ENCODE measurements around the gene VPS52.
A peak's percentile ranks its signal among the peaks of the same experiment; 100 is the strongest.

VPS52 gene, protein sequence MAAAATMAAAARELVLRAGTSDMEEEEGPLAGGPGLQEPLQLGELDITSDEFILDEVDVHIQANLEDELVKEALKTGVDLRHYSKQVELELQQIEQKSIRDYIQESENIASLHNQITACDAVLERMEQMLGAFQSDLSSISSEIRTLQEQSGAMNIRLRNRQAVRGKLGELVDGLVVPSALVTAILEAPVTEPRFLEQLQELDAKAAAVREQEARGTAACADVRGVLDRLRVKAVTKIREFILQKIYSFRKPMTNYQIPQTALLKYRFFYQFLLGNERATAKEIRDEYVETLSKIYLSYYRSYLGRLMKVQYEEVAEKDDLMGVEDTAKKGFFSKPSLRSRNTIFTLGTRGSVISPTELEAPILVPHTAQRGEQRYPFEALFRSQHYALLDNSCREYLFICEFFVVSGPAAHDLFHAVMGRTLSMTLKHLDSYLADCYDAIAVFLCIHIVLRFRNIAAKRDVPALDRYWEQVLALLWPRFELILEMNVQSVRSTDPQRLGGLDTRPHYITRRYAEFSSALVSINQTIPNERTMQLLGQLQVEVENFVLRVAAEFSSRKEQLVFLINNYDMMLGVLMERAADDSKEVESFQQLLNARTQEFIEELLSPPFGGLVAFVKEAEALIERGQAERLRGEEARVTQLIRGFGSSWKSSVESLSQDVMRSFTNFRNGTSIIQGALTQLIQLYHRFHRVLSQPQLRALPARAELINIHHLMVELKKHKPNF

DNA sequence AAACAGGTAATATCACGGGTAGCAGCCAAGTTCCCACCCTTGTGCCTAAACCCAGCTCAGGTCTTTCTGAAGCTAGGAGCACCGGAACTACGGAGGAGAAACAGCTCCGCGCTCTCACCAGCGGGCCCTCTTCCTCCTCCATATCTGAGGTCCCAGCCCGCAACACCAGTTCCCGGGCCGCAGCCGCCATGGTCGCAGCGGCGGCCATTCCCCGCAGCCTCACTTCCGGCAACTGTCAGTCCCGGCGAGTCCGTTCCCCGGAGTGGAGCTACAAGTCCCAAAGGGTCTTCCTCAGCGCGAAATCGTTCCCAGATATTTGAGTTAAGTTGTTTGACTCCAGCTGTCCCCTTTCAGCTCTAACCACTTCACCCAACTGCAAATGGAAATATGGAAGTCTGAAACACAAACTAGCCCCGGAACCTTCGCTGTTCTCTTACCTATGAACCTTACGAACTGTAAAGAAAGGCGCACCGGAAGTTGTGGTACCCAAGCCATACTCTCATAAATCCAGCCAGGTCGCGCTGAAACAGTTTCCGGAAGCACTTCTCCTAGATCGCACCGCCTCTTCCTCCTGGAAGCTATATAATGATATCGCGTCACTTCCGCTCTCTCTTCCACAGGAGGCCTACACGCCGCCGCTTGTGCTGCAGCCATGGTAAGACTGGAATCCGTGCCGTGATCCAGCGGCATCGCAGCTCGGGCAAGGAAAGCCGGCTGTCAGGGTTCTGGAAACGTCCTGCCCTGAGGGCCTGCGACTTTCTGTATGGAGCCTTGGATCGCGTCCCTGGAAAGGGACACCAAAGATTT, at the start of gene VPS52, which contains the start of gene RPS18:
Gene VPS52 (minus strand): TSS at position 409 of the 807 bp plus-strand sequence. CDS start 201 bp downstream, at position 208.
Gene RPS18 (plus strand): TSS at position 608 of the 807 bp plus-strand sequence. CDS start 45 bp downstream, at position 653.
- Mint-ChIP-seq H3K4me3 (peak within 1 kb of the TSS; percentile 96), H3K27me3 (no peaks in the 10 kb centered on the region), H3K36me3 (peaks cover 42% of the 10 kb centered on the region), H3K4me1 (peaks cover 49% of the 10 kb centered on the region), H3K9me3 (no peaks in the 10 kb centered on the region), H3K27ac (peak within 1 kb of the TSS; percentile 99)

- peak overlapping the region; percentile 87 for H3K27ac Mint-ChIP-seq
- peaks cover 73% of the 10 kb centered on the region for H3K4me1 Mint-ChIP-seq
- no peaks in the 10 kb centered on the region for H3K27me3 Mint-ChIP-seq
- H3K9me3 Mint-ChIP-seq, result no peaks in the 10 kb centered on the region
- H3K36me3 Mint-ChIP-seq, result peaks cover 22% of the 10 kb centered on the region
- H3K4me3 Mint-ChIP-seq, result peak overlapping the region; percentile 95
Measured at GRCh38 chr6:33321227-33321626, 49.6 kb upstream of the VPS52 start.

GRCh38 chr6:33320315-33321181, 48.9 kb upstream of the VPS52 start:
- Mint-ChIP-seq H3K27me3 (no peaks in the 10 kb centered on the region), H3K4me3 (peak overlapping the region; percentile 95), H3K27ac (no peak overlapping the region), H3K36me3 (peaks cover 22% of the 10 kb centered on the region), H3K9me3 (no peaks in the 10 kb centered on the region), H3K4me1 (peaks cover 80% of the 10 kb centered on the region)

- H3K4me3 Mint-ChIP-seq, result peak overlapping the region; percentile 95
- H3K36me3 Mint-ChIP-seq, result peaks cover 22% of the 10 kb centered on the region
- H3K27me3 Mint-ChIP-seq, result no peaks in the 10 kb centered on the region
- peak overlapping the region; percentile 26 for H3K27ac Mint-ChIP-seq
- no peaks in the 10 kb centered on the region for H3K9me3 Mint-ChIP-seq
- peaks cover 86% of the 10 kb centered on the region for H3K4me1 Mint-ChIP-seq
Measured at GRCh38 chr6:33319939-33320314, 48.3 kb upstream of the VPS52 start.

- Mint-ChIP-seq H3K27me3 (no peaks in the 10 kb centered on the region), H3K4me3 (peak overlapping the region; percentile 95), H3K9me3 (no peaks in the 10 kb centered on the region), H3K27ac (peak overlapping the region; percentile 96), H3K4me1 (peaks cover 82% of the 10 kb centered on the region), H3K36me3 (peaks cover 22% of the 10 kb centered on the region)
Measured at GRCh38 chr6:33318426-33319073, 46.9 kb upstream of the VPS52 start.

- H3K27ac Mint-ChIP-seq, result peak within 1 kb of the TSS; percentile 96
- no peaks in the 10 kb centered on the region for H3K9me3 Mint-ChIP-seq
- no peaks in the 10 kb centered on the region for H3K27me3 Mint-ChIP-seq
- H3K4me1 Mint-ChIP-seq, result peaks cover 79% of the 10 kb centered on the region
- H3K36me3 Mint-ChIP-seq, result peaks cover 24% of the 10 kb centered on the region
- peak within 1 kb of the TSS; percentile 95 for H3K4me3 Mint-ChIP-seq
Measured at GRCh38 chr6:33317669-33318425, 46.2 kb upstream of the VPS52 start, which contains the start of gene ZBTB22. ZBTB22 (minus strand) TSS chr6:33317744; CDS start chr6:33316916, 828 bp downstream.

GRCh38 chr6:33317419-33317668, 45.7 kb upstream of the VPS52 start:
- H3K4me3 Mint-ChIP-seq, result peak overlapping the region; percentile 78
- no peaks in the 10 kb centered on the region for H3K9me3 Mint-ChIP-seq
- no peaks in the 10 kb centered on the region for H3K27me3 Mint-ChIP-seq
- peaks cover 27% of the 10 kb centered on the region for H3K36me3 Mint-ChIP-seq
- H3K27ac Mint-ChIP-seq, result peak overlapping the region; percentile 55
- H3K4me1 Mint-ChIP-seq, result peaks cover 76% of the 10 kb centered on the region

DNA sequence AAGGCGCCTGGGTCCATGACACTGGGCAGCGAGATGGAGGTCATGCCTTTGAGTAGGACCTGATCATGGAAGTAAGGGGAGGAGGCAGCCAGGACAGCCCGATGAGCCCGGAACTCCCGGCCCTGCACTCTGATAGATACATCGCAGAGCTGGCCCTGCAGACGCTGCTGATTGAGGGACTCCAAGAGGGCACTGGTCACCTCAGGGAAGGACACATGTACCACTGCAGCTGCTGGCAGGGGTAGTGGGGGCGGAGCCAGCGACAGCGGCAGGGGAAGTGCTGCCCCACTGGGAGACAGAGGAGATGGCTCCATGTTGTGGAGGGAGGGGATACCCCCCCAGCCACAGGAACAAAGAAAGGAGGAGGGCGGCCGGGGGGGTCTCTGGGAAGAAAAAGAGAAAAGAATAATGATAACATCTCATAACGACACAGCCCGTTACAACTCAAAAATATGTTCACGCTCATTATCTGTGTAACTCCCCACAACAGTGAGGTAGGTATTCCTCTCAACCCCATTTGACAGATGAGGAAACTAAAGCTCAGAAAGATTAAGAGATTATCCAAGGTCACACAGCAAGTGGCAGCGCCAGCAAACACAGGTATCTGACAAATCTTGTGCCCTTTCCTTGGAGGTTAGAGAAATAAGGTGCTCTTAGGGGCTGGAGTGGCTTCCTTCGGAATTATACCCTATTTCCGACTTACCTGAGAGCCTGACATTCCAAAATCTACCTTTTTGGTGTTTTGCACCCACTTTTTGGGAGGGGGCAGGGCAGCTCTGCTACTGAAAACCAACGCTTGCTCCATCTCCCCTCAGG, 45.1 kb upstream of the VPS52 start:
- Mint-ChIP-seq H3K9me3 (no peaks in the 10 kb centered on the region), H3K27ac (peak overlapping the region; percentile 73), H3K4me3 (peak overlapping the region; percentile 78), H3K36me3 (peaks cover 24% of the 10 kb centered on the region), H3K27me3 (no peaks in the 10 kb centered on the region), H3K4me1 (peaks cover 74% of the 10 kb centered on the region)

- Mint-ChIP-seq H3K4me1 (peaks cover 70% of the 10 kb centered on the region), H3K36me3 (peaks cover 25% of the 10 kb centered on the region)
Measured at GRCh38 chr6:33315793-33316602, 44.3 kb upstream of the VPS52 start.

DNA sequence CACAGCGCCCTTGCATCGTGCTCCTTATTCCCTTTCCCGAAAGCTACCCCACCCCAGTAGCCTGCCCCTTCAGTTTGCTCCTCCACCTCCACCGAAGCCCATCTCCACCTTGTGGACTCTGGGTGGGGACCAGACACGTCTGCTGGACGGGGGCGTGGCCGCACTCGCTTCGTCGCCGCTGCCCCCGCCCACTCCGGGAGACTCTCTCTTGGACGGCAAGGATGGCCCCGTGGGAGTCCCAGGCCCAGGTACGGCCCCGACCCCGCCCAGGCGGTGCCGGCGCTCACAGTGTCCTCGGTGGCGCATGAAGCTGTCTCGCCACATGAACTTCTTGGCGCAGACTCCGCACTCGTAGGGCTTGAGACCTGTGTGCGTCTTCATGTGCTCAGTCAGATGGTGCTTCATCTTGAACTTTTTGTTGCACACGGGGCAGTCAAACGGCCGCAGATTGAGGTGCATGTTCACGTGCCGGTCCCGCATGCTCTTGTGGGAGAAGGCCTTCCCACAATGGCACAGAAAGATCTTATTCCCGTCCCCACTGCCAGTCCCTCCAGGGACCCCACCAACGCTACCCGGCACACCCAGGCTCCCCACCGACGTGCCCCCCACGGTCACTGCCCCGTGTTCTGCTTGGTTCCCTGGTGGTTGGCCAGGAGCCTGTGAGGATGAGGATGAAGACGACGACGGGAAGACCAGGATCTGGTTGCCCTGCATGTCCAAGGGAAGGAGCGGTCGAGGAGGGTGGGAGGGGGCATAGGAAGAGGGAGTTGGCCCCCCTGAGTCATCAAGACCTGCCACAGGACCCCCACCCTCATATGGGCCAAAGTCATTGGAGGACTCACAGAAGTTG, 43.5 kb upstream of the VPS52 start:
- Mint-ChIP-seq H3K36me3 (peaks cover 24% of the 10 kb centered on the region), H3K9me3 (no peaks in the 10 kb centered on the region), H3K4me3 (peak overlapping the region; percentile 97), H3K27me3 (no peaks in the 10 kb centered on the region), H3K27ac (peak overlapping the region; percentile 96), H3K4me1 (peaks cover 66% of the 10 kb centered on the region)

More at GRCh38 chr6:33315793-33316602, 44.3 kb upstream of the VPS52 start:
- Mint-ChIP-seq H3K9me3 (no peaks in the 10 kb centered on the region), H3K4me3 (peak overlapping the region; percentile 78), H3K27me3 (no peaks in the 10 kb centered on the region), H3K27ac (peak overlapping the region; percentile 73)

DNA sequence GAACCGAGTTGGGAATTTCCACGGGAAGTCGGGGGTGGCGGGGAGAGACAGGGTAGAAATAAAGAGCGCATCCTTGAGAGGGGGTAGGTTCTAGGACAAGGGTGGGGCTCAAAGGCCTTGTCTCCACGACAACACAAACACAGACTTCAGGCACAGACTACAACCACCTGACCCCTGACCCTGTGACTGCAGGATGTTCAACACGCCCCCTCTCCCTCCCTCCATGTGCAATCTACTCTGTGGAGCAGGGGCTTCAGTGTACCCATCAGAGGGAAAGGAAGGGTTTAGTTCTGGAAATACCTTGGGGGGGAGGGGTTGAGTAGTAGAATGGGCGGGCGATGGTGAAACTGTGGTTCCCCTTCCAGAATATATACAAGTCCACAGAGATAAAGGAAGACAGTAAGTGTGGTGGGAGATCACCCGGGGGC, 42.9 kb upstream of the VPS52 start:
- Mint-ChIP-seq H3K9me3 (no peaks in the 10 kb centered on the region), H3K27me3 (no peaks in the 10 kb centered on the region), H3K4me1 (peaks cover 60% of the 10 kb centered on the region), H3K27ac (peak overlapping the region; percentile 96), H3K4me3 (peak overlapping the region; percentile 97), H3K36me3 (peaks cover 19% of the 10 kb centered on the region)
